ENCODE results near the gene HOXA10.

Gene HOXA10

GRCh38 chr7:27199849-27200760 is 26.0 kb upstream of the HOXA10 start, which contains the start of gene HOXA13:
Gene HOXA13 (minus strand): TSS chr7:27200091. CDS start chr7:27200077, 14 bp downstream.
- Mint-ChIP-seq H3K36me3 (peaks cover 2% of the 10 kb centered on the region), H3K9me3 (no peaks in the 10 kb centered on the region), H3K27me3 (peaks cover 88% of the 10 kb centered on the region), H3K27ac (peak within 1 kb of the TSS; percentile 74), H3K4me3 (peak within 1 kb of the TSS; percentile 64), H3K4me1 (peaks cover 21% of the 10 kb centered on the region)
- DNase-seq: no peak
- CTCF ChIA-PET: no interaction called here

- Mint-ChIP-seq H3K27ac (peak overlapping the region; percentile 68), H3K36me3 (peaks cover 2% of the 10 kb centered on the region), H3K4me3 (peak overlapping the region; percentile 39), H3K9me3 (no peaks in the 10 kb centered on the region), H3K27me3 (peaks cover 88% of the 10 kb centered on the region), H3K4me1 (peaks cover 21% of the 10 kb centered on the region)
- CTCF ChIA-PET: interaction anchor here (1.1 kb wide), 1 partner anchor 822 kb away, joined by 5 read pairs; no protein-coding TSS in a partner anchor
- DNase-seq: no peak
These were observed 25.0 kb upstream of the HOXA10 start for GRCh38 chr7:27198871-27199801.

GRCh38 chr7:27198138-27198841 is 24.2 kb upstream of the HOXA10 start:
- CTCF ChIA-PET: interaction anchor here (1.1 kb wide), 1 partner anchor 823 kb away, joined by 5 read pairs; no protein-coding TSS in a partner anchor
- DNase-seq: no peak
- Mint-ChIP-seq H3K36me3 (peaks cover 2% of the 10 kb centered on the region), H3K4me1 (peaks cover 24% of the 10 kb centered on the region), H3K27ac (peak overlapping the region; percentile 1), H3K9me3 (no peaks in the 10 kb centered on the region), H3K4me3 (no peak overlapping the region), H3K27me3 (peaks cover 88% of the 10 kb centered on the region)

- H3K9me3 Mint-ChIP-seq: no peaks in the 10 kb centered on the region
- no peak overlapping the region for H3K27ac Mint-ChIP-seq
- H3K36me3 Mint-ChIP-seq: peaks cover 2% of the 10 kb centered on the region
- H3K4me1 Mint-ChIP-seq: peaks cover 24% of the 10 kb centered on the region
- H3K4me3 Mint-ChIP-seq: no peak overlapping the region
- H3K27me3 Mint-ChIP-seq: peaks cover 88% of the 10 kb centered on the region
- no peak for DNase-seq
- CTCF ChIA-PET: no interaction called here
These were observed 23.3 kb upstream of the HOXA10 start for GRCh38 chr7:27197137-27198042.

- CTCF ChIA-PET: interaction anchor here (0.5 to 2.3 kb wide), 32 partner anchors 9 to 900 kb away, joined by 3 to 24 read pairs (median 5); partner anchors contain the start of genes EVX1 and TAX1BP1
- H3K27me3 Mint-ChIP-seq: peaks cover 88% of the 10 kb centered on the region
- H3K9me3 Mint-ChIP-seq: no peaks in the 10 kb centered on the region
- H3K4me1 Mint-ChIP-seq: peaks cover 20% of the 10 kb centered on the region
- peak; percentile 88 for DNase-seq
- peaks cover 2% of the 10 kb centered on the region for H3K36me3 Mint-ChIP-seq
- no peak overlapping the region for H3K27ac Mint-ChIP-seq
- no peak overlapping the region for H3K4me3 Mint-ChIP-seq
These were observed 22.2 kb upstream of the HOXA10 start for GRCh38 chr7:27196287-27196767.

GRCh38 chr7:27194686-27195379 is 20.7 kb upstream of the HOXA10 start:
- DNase-seq: no peak
- H3K4me1 Mint-ChIP-seq: peaks cover 10% of the 10 kb centered on the region
- H3K4me3 Mint-ChIP-seq: no peak overlapping the region
- H3K27me3 Mint-ChIP-seq: peaks cover 88% of the 10 kb centered on the region
- peaks cover 4% of the 10 kb centered on the region for H3K36me3 Mint-ChIP-seq
- H3K9me3 Mint-ChIP-seq: no peaks in the 10 kb centered on the region
- H3K27ac Mint-ChIP-seq: no peak overlapping the region
- CTCF ChIA-PET: interaction anchor here (0.6 to 2.3 kb wide), 10 partner anchors 8 to 727 kb away, joined by 3 to 24 read pairs (median 4); partner anchors contain the start of gene EVX1

GRCh38 chr7:27194002-27194352 is 19.9 kb upstream of the HOXA10 start:
- no peak for DNase-seq
- CTCF ChIA-PET: interaction anchor here (1.0 to 1.6 kb wide), 4 partner anchors 17 to 735 kb away, joined by 3 to 4 read pairs (median 3); no protein-coding TSS in a partner anchor
- peaks cover 13% of the 10 kb centered on the region for H3K4me1 Mint-ChIP-seq
- no peaks in the 10 kb centered on the region for H3K9me3 Mint-ChIP-seq
- H3K36me3 Mint-ChIP-seq: peaks cover 5% of the 10 kb centered on the region
- no peak overlapping the region for H3K4me3 Mint-ChIP-seq
- H3K27ac Mint-ChIP-seq: no peak overlapping the region
- peaks cover 90% of the 10 kb centered on the region for H3K27me3 Mint-ChIP-seq

GRCh38 chr7:27193335-27194001 is 19.3 kb upstream of the HOXA10 start:
- no peak overlapping the region for H3K27ac Mint-ChIP-seq
- CTCF ChIA-PET: interaction anchor here (1.0 to 1.6 kb wide), 3 partner anchors 18 to 735 kb away, joined by 3 read pairs; no protein-coding TSS in a partner anchor
- peaks cover 90% of the 10 kb centered on the region for H3K27me3 Mint-ChIP-seq
- H3K9me3 Mint-ChIP-seq: no peaks in the 10 kb centered on the region
- H3K4me1 Mint-ChIP-seq: peaks cover 15% of the 10 kb centered on the region
- no peak overlapping the region for H3K4me3 Mint-ChIP-seq
- H3K36me3 Mint-ChIP-seq: peaks cover 8% of the 10 kb centered on the region
- DNase-seq: no peak

- peaks cover 22% of the 10 kb centered on the region for H3K4me1 Mint-ChIP-seq
- H3K36me3 Mint-ChIP-seq: peaks cover 10% of the 10 kb centered on the region
- H3K9me3 Mint-ChIP-seq: no peaks in the 10 kb centered on the region
- CTCF ChIA-PET: interaction anchor here (0.6 kb wide), 1 partner anchor 1334 kb away, joined by 3 read pairs; no protein-coding TSS in a partner anchor
- DNase-seq: no peak
- H3K4me3 Mint-ChIP-seq: peak overlapping the region; percentile 18
- no peak overlapping the region for H3K27ac Mint-ChIP-seq
- H3K27me3 Mint-ChIP-seq: peaks cover 90% of the 10 kb centered on the region
These were observed 18.6 kb upstream of the HOXA10 start for GRCh38 chr7:27192546-27193334.

- Mint-ChIP-seq H3K4me1 (peaks cover 29% of the 10 kb centered on the region), H3K27ac (peak overlapping the region; percentile 55), H3K27me3 (peaks cover 90% of the 10 kb centered on the region), H3K9me3 (no peaks in the 10 kb centered on the region), H3K4me3 (no peak overlapping the region), H3K36me3 (peaks cover 10% of the 10 kb centered on the region)
- CTCF ChIA-PET: interaction anchor here (0.6 kb wide), 1 partner anchor 1333 kb away, joined by 3 read pairs; no protein-coding TSS in a partner anchor
- no peak for DNase-seq
These were observed 17.9 kb upstream of the HOXA10 start for GRCh38 chr7:27191833-27192545.

All from activated naive CD4-positive, alpha-beta T cell treated with anti-CD3 and anti-CD28 coated beads, Interleukin-2, amount 10 ng/mL, durations not matched to agents 7 days and 5 days (primary cell).